Activated CD8-positive, alpha-beta memory T cell treated with anti-CD3 and anti-CD28 coated beads, Interleukin-2, amount 50 U/mL, for 1 hour (primary cell): ENCODE measurements around the gene COX10.

Experiments
- DNase-seq: peaks from one replicate; pipeline ENCODE4 v3.0.0-alpha.2; 2020; ENCODE audit errors: extremely low read depth

Gene COX10

GRCh38 chr17:14070344-14070984 lies 1.2 kb downstream of the COX10 start:
- DNase-seq: no peak

DNA sequence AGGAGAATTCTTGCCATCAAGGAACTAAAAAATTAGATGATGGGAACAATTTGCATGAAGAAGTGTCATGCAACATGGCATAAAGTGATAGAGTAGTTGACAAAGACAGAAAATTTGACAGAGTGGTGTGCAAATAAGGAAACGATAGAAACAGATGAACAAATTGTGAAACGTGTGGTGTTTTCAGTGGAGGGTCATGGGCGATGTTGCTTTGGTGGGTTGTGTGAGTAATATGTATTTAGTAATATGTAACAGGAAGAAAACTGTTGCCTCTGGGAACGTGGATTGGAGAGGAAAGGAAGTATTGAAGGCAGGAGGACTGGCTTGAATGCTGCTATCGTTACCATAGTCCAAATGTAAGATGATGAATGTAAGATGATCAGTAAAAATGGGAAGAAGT lies 3.6 kb downstream of the COX10 start:
- no peak for DNase-seq

DNA sequence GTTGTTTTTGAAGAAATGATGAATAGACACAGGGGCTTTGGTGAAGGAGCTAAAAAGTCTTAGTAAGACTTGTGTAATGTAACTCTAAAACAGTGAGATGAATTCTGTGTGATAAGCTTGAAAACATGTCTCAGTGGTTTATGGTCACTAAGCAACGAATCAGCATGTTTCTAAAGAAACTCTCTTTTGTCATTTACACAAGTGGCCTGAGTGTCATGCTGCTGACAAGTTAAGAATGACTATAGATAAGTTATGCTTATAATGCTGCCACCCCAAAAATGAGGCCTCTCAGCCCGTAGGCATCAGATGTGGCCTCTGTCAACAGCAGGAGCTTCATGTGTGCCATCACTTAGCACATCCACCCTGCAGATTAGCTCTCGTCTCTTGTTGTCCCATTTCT lies 8.7 kb downstream of the COX10 start:
- DNase-seq: no peak

DNA sequence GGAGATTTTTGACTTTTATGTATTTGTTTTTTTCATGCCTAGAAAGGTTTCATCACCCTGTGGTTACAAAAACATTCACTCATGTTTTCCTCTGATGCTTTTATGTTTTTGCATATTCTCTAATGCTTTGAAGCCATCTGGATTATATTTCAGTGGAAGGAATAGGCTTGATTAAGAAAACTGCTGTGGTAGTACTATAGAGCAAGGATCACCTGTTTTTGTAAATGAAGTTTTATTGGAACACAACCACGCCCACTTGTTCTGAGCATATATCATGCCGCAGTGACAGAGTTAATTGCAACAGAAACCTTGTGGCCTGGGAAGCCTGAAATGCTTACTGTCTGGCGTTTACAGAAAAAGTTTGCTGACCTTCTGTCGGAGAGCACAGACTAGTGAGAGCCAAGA lies 11.5 kb downstream of the COX10 start:
- no peak for DNase-seq

- no peak for DNase-seq
These were observed 13.5 kb downstream of the COX10 start for GRCh38 chr17:14082848-14083247.

DNA sequence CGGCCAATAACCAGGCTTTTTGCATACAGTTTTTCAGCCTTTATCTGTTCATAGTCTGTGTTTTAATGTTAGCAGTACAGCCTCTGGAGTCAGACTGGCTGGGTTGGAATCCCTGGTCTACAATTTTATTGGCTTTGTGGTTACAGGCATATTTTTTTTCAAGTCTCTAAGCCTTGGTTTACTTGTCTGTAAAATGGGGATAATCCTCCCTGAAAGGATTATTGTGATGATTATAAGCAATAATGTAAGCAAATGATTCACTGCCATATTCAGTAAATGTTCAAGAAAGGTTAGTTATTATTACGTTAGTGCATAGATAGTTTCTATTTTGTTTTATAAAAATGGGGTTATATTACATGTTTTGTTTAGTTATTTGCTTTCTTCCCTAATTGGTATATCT lies 15.7 kb downstream of the COX10 start:
- no peak for DNase-seq

DNA sequence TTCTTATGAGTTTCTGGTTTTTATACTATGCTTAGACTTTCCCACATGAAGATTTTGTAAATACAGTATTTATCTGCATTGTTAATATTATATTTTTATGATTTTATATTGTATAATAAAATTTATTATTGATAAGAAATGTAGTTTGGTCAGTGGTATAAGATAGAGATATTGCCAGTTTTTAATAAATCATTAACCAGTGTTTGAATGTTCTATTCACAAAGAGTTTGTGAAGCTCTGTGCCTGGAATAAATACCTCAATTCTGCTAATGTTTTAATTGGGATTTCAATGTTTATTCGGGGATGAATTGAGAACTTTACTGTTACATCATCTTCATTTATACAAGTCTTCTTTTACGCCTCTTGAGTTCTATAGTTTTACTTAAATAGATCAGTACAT lies 16.9 kb downstream of the COX10 start:
- DNase-seq: no peak

- DNase-seq: no peak
These were observed 19.9 kb downstream of the COX10 start for GRCh38 chr17:14089179-14089578.

DNA sequence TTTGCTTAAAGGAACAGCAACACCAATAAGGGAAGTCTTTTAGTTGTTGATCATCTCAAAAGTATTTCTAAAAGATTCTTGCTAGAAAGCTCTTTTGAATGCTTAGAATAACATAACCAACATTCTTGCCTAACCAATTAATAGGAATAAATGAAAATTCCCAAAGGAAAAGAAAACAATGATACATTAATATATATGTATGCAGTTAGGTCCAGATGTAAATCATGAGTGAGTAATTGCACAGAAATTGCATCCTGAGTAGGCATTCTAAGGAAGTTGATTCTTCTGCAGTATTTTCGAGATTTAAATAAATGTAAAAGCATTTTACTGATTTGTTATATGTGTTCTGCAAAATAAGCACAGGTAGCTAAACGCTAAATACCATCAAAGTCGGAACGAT lies 22.1 kb downstream of the COX10 start:
- no peak for DNase-seq

- no peak for DNase-seq
These were observed 23.5 kb downstream of the COX10 start for GRCh38 chr17:14092808-14093207.

GRCh38 chr17:14094676-14095601 lies 25.6 kb downstream of the COX10 start:
- DNase-seq: no peak

GRCh38 chr17:14095631-14096030 lies 26.3 kb downstream of the COX10 start:
- no peak for DNase-seq

- no peak for DNase-seq
These were observed 28.9 kb downstream of the COX10 start for GRCh38 chr17:14098246-14098645.

GRCh38 chr17:14101976-14102375 lies 32.7 kb downstream of the COX10 start:
- DNase-seq: no peak

GRCh38 chr17:14103836-14104235 lies 34.5 kb downstream of the COX10 start:
- no peak for DNase-seq

GRCh38 chr17:14104734-14105133 lies 35.4 kb downstream of the COX10 start:
- DNase-seq: no peak

DNA sequence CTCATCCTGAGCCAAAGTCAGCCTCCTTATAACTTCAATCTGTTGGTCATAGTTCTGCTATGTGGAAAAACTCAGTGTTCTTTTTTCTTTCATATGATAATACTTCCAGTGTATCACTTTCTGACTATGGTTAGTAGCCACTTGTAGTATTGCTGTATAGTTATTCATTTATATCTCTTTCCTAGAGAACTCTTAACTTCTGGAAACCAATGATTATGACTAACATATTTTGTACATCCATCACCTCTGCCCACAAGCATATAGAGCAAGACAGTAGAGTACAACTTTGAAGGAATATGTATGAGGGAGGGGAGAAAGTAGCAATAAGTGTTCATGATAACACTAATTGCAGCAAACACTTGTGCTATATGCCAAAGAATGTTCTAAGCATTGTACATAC lies 38.6 kb downstream of the COX10 start:
- no peak for DNase-seq

DNA sequence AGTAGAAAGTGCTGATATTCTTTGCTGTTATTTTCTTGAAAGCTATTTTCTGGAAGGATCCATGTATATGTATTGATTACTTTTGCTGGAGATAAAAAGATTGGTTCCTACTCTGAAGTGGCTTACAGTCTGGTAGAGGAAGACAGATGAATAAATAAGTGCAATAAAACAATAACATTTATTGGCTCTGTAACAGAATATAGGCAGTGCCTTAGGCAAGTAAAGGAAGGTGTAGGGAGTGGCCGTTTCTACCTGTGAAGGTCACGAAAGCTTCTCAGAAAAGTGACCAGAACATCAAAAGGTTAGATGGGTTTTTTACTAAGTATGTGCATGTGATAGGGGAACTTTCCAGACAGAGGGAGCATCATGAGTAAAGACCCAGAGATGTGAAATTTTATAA lies 43.1 kb downstream of the COX10 start:
- no peak for DNase-seq

DNA sequence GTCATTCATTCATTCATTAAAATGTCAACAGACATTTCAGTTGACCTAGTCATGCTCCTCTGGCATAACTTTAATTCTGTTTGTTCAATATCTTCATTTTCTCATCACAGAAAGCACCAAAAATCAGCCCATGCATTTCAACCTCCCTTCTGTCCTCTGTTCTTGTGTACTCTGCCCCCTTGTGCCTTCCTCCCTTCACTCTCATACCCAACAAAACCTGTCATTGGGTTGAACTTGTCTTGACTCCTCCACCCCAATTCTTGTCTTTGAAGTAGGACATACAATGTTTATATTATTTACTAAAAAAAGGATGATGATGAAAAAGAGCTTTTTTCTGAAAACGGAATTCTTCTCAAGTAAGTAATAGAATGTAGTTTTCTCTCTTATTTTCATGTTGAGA lies 43.8 kb downstream of the COX10 start:
- no peak for DNase-seq

GRCh38 chr17:14116263-14117024 lies 47.1 kb downstream of the COX10 start:
- DNase-seq: no peak

- no peak for DNase-seq
These were observed 49.6 kb downstream of the COX10 start for GRCh38 chr17:14118951-14119350.

GRCh38 chr17:14119546-14119945 lies 50.2 kb downstream of the COX10 start:
- DNase-seq: no peak

GRCh38 chr17:14121952-14122351 lies 52.6 kb downstream of the COX10 start:
- no peak for DNase-seq
